Activated CD4-positive, alpha-beta T cell treated with anti-CD3 and anti-CD28 coated beads, Interleukin-2, amount 50 U/mL, for 24 hours (primary cell): Measurements from ENCODE around the gene SWT1.
A peak's percentile ranks its signal among the peaks of the same experiment; 100 is the strongest.
"Not testable (repeated sequence)": the region's sequence is repeated elsewhere in the genome, so short reads cannot be mapped to it uniquely, and the experiment has no call there.

Source experiments
- DNase-seq, 2 donors: peaks; one replicate each; pipeline ENCODE4 v3.0.0-alpha.2; 2020; ENCODE audit warnings: low read depth in 1 of 2, low spot score in 1 of 2

SWT1 gene

GRCh38 chr1:185244015-185244747, 87.2 kb downstream of the SWT1 start:
- DNase-seq: peak in 1 of 2 donors; percentile 39

GRCh38 chr1:185245466-185245865, 88.5 kb downstream of the SWT1 start:
- DNase-seq: no peak

DNA sequence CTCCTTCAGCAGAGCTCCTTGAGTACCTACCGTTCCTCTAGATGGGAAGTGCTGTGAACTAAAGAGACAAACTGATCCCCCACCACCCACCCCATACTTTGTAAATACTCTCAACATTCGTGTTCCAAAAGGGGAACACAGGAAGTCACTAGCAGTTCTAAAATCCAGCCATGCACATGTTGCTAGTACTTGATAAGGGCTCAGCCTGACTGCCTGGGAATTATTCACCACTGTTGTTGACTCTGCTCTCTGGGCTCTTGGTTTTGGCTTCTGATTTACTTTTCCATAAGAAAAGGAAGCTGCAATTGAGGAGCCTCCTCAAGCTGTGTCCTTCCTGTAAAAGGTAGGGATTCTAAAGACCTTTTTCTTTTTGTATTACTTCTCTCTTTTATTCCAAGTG, 92.6 kb downstream of the SWT1 start:
- no peak for DNase-seq

- DNase-seq: no peak
Measured at GRCh38 chr1:185250063-185250462, 93.1 kb downstream of the SWT1 start.

- DNase-seq: not testable (repeated sequence)
Measured at GRCh38 chr1:185251928-185252327, 95.0 kb downstream of the SWT1 start.

- DNase-seq: not testable (repeated sequence)
Measured at GRCh38 chr1:185252404-185252803, 95.4 kb downstream of the SWT1 start.

GRCh38 chr1:185255595-185255994, 98.6 kb downstream of the SWT1 start:
- not testable (repeated sequence) for DNase-seq

DNA sequence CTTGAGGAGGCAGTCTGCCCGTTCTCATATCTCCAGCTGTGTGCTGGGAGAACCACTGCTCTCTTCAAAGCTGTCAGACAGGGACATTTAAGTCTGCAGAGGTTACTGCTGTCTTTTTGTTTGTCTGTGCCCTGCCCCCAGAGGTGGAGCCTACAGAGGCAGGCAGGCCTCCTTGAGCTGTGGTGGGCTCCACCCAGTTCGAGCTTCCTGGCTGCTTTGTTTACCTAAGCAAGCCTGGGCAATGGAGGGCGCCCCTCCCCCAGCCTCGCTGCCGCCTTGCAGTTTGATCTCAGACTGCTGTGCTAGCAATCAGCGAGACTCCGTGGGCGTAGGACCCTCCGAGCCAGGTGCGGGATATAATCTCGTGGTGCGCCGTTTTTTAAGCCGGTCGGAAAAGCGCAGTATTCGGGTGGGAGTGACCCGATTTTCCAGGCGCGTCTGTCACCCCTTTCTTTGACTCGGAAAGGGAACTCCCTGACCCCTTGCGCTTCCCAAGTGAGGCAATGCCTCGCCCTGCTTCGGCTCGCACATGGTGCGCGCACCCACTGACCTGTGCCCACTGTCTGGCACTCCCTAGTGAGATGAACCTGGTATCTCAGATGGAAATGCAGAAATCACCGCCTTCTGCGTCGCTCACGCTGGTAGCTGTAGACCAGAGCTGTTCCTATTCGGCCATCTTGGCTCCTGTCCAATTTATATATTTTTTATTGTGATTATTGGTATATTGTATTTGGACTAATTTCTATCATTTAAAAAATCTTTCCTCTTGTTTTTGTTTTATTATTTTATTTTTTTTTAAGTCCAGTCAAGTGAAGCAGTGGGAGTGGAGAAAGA, 100.4 kb downstream of the SWT1 start:
- not testable (repeated sequence) for DNase-seq

DNA sequence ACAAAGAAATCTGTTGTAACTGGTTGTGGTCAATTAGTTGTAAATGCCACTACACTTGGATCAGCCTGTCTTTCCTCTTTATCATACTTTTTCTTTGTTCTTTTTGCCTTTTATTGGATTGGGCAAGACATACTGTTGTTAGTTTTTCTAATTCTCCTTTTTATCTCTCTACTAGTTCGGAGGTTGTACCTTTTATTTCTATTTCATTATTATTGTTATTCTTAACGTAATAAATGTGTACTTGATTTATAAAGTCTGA, 100.9 kb downstream of the SWT1 start:
- DNase-seq: no peak

GRCh38 chr1:185258676-185259075, 101.7 kb downstream of the SWT1 start:
- DNase-seq: no peak

- DNase-seq: no peak
Measured at GRCh38 chr1:185260611-185261010, 103.6 kb downstream of the SWT1 start.

DNA sequence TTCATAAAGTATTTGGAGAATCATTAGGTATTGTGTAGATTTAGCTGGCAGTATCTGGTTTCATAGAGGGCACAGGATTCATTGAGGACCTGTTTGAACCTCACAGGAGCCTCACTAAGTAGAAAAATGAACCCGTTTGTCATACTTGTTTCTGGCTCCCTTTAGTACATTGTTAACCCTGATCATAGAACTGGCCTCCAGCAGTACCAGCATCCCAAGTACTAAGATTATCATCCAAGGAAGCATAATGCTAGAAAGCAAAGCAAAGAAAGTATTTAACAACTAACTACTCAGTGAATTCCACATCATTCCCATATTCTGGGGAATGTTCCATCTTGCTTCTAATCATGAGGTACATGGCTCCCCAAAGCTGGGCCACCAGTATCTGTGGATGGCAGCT, 105.2 kb downstream of the SWT1 start:
- no peak for DNase-seq

GRCh38 chr1:185263292-185263691, 106.3 kb downstream of the SWT1 start:
- no peak for DNase-seq

DNA sequence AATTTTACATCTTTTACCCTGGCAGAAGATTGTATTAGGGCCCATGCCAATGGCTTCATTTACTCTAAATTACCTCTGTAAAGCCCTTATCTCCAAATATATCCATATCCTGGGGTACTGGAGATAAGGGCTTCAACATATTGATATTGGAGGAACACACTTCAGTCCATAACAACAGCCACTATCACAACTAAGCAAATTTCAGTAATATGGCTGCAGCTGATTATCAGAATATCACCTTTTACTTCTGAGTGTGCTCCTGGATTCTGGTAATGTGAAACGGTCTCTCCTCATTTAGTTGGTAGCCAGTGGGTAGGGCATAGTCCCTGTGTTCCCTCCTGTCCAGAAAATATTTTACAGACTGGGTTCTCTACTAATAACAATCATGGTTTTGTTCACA, 106.8 kb downstream of the SWT1 start:
- no peak for DNase-seq

DNA sequence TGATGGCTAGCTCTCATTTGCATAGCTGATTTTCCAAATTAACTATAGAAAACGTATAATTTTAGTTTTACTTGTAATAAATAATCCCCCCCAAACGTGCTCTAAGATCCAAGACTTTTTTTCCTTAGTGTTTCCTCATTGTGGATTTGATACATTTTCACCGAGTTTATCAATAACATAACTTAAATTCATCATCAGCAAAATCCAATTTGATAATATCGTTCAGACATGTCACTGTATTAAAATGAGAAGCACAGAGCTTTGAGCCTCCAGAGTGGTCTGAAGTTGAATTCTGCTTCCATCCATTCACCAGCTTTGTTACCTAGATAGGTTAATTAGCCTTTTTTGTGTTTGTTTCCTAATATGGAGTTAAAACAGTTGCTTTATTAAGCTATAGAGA, 108.3 kb downstream of the SWT1 start:
- no peak for DNase-seq

DNA sequence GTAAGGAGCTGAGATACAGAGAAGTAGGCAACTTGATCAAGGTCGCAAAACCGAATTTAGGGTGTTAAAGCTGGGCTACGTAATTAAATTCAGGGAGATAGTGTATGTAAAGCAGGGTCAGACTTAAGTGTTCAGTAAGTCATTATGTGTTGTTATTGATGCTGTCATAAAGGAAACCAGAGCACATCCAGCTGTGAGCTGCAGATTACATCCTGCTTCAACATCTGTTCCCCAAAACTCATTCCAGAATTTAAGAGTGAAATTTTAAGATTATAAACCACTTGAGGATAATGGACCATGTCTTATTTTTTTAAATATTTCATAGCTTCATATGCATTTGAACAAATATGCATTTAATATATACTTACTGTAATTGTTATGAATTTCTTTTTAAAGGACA, 110.3 kb downstream of the SWT1 start:
- DNase-seq: no peak

DNA sequence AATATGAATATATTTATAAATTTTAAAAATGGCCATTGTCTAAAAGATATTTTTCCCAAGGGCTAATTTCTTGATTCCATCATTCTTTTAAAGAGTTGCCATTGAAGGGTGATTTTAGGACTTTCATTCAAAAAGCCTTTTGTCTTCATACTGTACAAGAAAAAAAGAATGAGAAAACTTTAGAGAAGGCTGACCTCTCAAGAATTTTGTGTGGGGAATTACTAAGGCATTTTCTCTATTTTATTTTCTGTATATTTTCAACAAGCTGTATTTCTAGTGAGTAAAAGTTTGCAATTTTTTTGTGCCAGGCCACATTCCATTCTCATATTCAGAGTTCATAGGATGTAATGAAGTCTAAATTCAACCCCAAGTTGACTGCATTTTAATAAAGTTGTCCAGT, 110.7 kb downstream of the SWT1 start:
- DNase-seq: no peak

DNA sequence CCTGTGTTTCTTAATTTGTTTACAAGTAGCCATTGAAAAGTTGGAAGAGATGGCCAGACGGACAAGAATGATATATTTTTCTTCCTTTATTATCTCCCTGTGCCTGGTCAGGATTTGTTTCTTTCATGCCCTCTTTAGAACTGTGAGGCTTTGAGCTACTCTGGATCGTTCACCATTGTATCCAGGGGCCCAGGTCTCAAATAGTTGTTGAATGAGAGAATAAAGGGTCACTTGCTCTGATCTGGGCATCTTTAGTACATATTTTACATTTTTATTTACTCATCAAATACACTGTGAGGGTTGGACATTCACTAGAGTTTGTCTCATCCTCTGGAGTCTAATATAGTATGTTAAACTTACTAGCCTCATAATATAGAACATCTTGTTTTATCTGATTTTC, 111.4 kb downstream of the SWT1 start:
- no peak for DNase-seq

- no peak for DNase-seq
Measured at GRCh38 chr1:185271921-185272320, 115.0 kb downstream of the SWT1 start.

- DNase-seq: no peak
Measured at GRCh38 chr1:185279571-185279970, 122.6 kb downstream of the SWT1 start.

DNA sequence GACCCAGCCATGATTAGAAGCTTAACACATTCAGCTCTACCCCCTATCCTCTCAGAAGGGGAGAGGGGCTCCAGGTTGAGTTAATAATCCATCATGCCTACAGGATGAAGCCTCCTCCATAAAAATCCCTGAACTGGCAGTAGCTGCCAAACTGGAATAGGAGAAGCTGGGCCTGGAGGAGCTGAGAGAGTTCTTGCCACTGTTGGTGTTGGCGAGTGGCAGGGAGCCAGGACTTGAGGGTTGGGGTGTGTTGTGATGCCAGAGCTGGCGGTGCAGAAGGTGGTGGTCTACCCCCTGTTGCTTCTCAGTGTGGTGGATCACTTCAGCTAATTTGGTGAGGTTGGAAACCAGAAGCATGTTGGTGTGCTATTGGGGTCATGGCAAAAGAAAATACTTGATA, 123.6 kb downstream of the SWT1 start:
- DNase-seq: no peak

- peak in 1 of 2 donors; percentile 11 for DNase-seq
Measured at GRCh38 chr1:185281245-185281644, 124.3 kb downstream of the SWT1 start.

- no peak for DNase-seq
Measured at GRCh38 chr1:185284116-185284515, 127.1 kb downstream of the SWT1 start.
